WTC11 (cell line): ENCODE data around the gene TNIP1. TPM values are rescaled to one million over a fixed set of nuclear protein-coding genes. Genes with fewer than 3 reads are reported as not detected.

Experiments
- ATAC-seq: fragments of 200-7000 bp; cut with Tn5 transposase; 2 replicates; pipeline ENCODE4 v1.10.0; 2021; ENCODE audit warnings: mild to moderate bottlenecking, moderate library complexity
- CTCF ChIA-PET: fragments of 300-600 bp; sonication (Branson Sonifier 250); formaldehyde crosslinking; loops from one replicate; lab custom pipeline; 2021; ENCODE audit warnings: antibody characterized with exemption; lab: Charles Lee
- POLR2A ChIA-PET: fragments of 350-600 bp; sonication (Branson Sonifier 250); formaldehyde crosslinking; loops from one replicate; lab custom pipeline; 2021; ENCODE audit warnings: antibody characterized with exemption; lab: Charles Lee
- DNase-seq: peaks from one replicate; pipeline ENCODE4 v3.0.0; 2021; ENCODE audit warnings: low spot score
- H3K27ac Mint-ChIP-seq: 2 replicates; pipeline ENCODE4 v1.8.0; 2021; ENCODE audit warnings: mixed read lengths
- H3K27me3 Mint-ChIP-seq: 2 replicates; pipeline ENCODE4 v1.8.0; 2021; ENCODE audit warnings: low read depth, mild to moderate bottlenecking, moderate library complexity, mixed read lengths
- H3K36me3 Mint-ChIP-seq: 2 replicates; pipeline ENCODE4 v1.8.0; 2021; ENCODE audit warnings: mixed read lengths
- H3K4me1 Mint-ChIP-seq: 2 replicates; pipeline ENCODE4 v1.8.0; 2022; ENCODE audit warnings: mixed read lengths
- H3K4me3 Mint-ChIP-seq: 2 replicates; pipeline ENCODE4 v1.8.0; 2021; ENCODE audit warnings: mild to moderate bottlenecking, moderate library complexity, mixed read lengths
- H3K9me3 Mint-ChIP-seq: 2 replicates; pipeline ENCODE4 v1.8.0; 2021; ENCODE audit warnings: mixed read lengths
- ATF1 ChIP-seq: sonication (generic); formaldehyde crosslinking; IDR thresholded peaks from 2 replicates; pipeline ENCODE4 v1.8.1; 2023; ENCODE audit warnings: mild to moderate bottlenecking, moderate library complexity, missing genetic modification reagents
- HMGA2 ChIP-seq: fragments of 250-450 bp; sonication (Bioruptor Pico); IDR thresholded peaks from 2 replicates; pipeline ENCODE4 v1.4.0; 2021; ENCODE audit warnings: mild to moderate bottlenecking, moderate library complexity
- IRF2 ChIP-seq: sonication (generic); formaldehyde crosslinking; IDR thresholded peaks from 2 replicates; pipeline ENCODE4 v1.8.0; 2022; ENCODE audit warnings: low read depth, missing genetic modification reagents, borderline replicate concordance
- JUN ChIP-seq: sonication (generic); formaldehyde crosslinking; IDR thresholded peaks from 2 replicates; pipeline ENCODE4 v1.8.0; 2023; ENCODE audit warnings: mild to moderate bottlenecking, missing genetic modification reagents
- NFATC4 ChIP-seq: fragments of 250-450 bp; sonication (Bioruptor Pico); IDR thresholded peaks from 2 replicates; pipeline ENCODE4 v1.9.0; 2021; ENCODE audit warnings: mild to moderate bottlenecking
- NR2C2 ChIP-seq: sonication (generic); formaldehyde crosslinking; IDR thresholded peaks from 2 replicates; pipeline ENCODE4 v1.8.0; 2022; ENCODE audit warnings: mild to moderate bottlenecking, missing genetic modification reagents
- ZNF317 ChIP-seq: sonication (generic); formaldehyde crosslinking; IDR thresholded peaks from 2 replicates; pipeline ENCODE4 v1.8.1; 2023; ENCODE audit warnings: low read depth, mild to moderate bottlenecking, moderate library complexity, missing genetic modification reagents, borderline replicate concordance
- ZNF671 ChIP-seq: fragments of 250-450 bp; sonication (Bioruptor Pico); IDR thresholded peaks from 2 replicates; pipeline ENCODE4 v1.8.0; 2021; ENCODE audit warnings: mild to moderate bottlenecking
- total RNA-seq: library from RNA; stranded (reverse); gene quantifications from 3 replicates; pipeline ENCODE4 v1.2.3, GENCODE V29; 2021
- TF ChIP-seq, protein P1 (sequence below): sonication (generic); formaldehyde crosslinking; IDR thresholded peaks from 2 replicates; pipeline ENCODE4 v1.8.0; 2022; ENCODE audit warnings: mild to moderate bottlenecking, missing genetic modification reagents
- TF ChIP-seq, protein P2 (sequence below): sonication (generic); formaldehyde crosslinking; IDR thresholded peaks from 2 replicates; pipeline ENCODE4 v1.8.1; 2023; ENCODE audit warnings: mild to moderate bottlenecking, missing genetic modification reagents, moderate library complexity
- TF ChIP-seq, protein P3 (sequence below): sonication (generic); formaldehyde crosslinking; IDR thresholded peaks from 2 replicates; pipeline ENCODE4 v1.8.1; 2023; ENCODE audit warnings: mild to moderate bottlenecking, moderate library complexity, missing genetic modification reagents
- TF ChIP-seq, protein P4 (sequence below): sonication (generic); formaldehyde crosslinking; IDR thresholded peaks from 2 replicates; pipeline ENCODE4 v1.8.1; 2023; ENCODE audit warnings: mild to moderate bottlenecking, missing genetic modification reagents, borderline replicate concordance
- TF ChIP-seq, protein P5 (sequence below): sonication (generic); formaldehyde crosslinking; IDR thresholded peaks from 2 replicates; pipeline ENCODE4 v1.8.0; 2023; ENCODE audit warnings: mild to moderate bottlenecking, missing genetic modification reagents

Gene TNIP1
- total RNA-seq, 1 experiment from 2014 or later, result 41.1 TPM

DNA sequence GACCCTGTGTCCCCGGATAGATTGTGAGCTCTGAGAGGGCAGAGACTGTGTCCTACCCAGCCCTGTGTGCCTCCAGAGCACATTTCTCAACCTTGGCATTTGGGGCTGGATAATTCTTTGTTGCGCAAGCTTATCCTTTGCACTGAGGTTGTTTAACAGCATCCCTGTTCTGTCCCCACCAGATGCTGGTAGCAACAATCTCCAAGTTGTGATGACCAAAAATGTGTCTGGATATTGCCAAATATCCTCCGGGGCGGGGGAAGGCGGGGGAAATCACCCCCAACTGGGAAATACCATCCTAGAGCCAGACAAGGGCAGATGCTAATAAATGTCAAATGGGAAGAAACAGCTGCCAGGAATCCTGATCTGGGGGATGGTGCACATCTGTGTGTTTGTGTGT, 24.0 kb upstream of the TNIP1 start:
- H3K36me3 Mint-ChIP-seq, result peaks cover 16% of the 10 kb centered on the region
- H3K4me3 Mint-ChIP-seq, result no peak overlapping the region
- H3K9me3 Mint-ChIP-seq, result no peaks in the 10 kb centered on the region
- no peak for DNase-seq
- ChIA-PET CTCF (interaction anchor here (0.8 to 1.4 kb wide), 3 partner anchors 11 to 60 kb away, joined by 3 to 4 read pairs (median 3); no protein-coding TSS in a partner anchor), POLR2A (no interaction called here)
- H3K27ac Mint-ChIP-seq, result no peak overlapping the region
- no peaks in the 10 kb centered on the region for H3K27me3 Mint-ChIP-seq
- TF ChIP-seq, protein P1, sequence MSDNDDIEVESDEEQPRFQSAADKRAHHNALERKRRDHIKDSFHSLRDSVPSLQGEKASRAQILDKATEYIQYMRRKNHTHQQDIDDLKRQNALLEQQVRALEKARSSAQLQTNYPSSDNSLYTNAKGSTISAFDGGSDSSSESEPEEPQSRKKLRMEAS (CRISPR knock-in tag), result no peak
- no peak for TF ChIP-seq JUN
- TF ChIP-seq IRF2 (CRISPR knock-in tag), result no peak
- TF ChIP-seq ZNF317 (CRISPR knock-in tag), result no peak
- TF ChIP-seq, protein P2, sequence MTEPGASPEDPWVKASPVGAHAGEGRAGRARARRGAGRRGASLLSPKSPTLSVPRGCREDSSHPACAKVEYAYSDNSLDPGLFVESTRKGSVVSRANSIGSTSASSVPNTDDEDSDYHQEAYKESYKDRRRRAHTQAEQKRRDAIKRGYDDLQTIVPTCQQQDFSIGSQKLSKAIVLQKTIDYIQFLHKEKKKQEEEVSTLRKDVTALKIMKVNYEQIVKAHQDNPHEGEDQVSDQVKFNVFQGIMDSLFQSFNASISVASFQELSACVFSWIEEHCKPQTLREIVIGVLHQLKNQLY (CRISPR knock-in tag), result no peak
- no peak for TF ChIP-seq ZNF671 (CRISPR knock-in tag)
- TF ChIP-seq NR2C2 (CRISPR knock-in tag), result no peak
- no peak for TF ChIP-seq NFATC4 (CRISPR knock-in tag)
- ATAC-seq, result no peak
- H3K4me1 Mint-ChIP-seq, result no peaks in the 10 kb centered on the region

DNA sequence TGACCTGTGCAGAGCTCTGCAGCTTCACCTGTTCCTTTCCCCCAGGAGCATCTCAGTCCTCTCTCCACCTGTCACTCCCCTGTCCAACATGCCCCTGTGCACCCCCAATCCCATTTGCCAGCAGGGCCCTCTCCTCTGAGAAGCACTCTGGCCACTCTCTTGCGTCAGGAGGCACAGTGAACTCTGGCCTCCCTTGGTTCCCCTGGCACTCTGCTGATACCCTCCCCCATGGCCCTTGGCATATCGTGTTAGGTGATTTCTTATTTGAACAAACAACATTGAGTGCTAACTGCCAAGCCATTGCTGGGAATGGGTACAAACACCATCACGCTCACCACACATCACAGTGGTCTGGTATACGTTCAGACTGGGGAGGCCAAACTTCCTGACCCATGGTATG, 20.9 kb upstream of the TNIP1 start:
- H3K4me3 Mint-ChIP-seq, result no peak overlapping the region
- POLR2A ChIA-PET, result no interaction called here

More for the DNA sequence above, 20.9 kb upstream of the TNIP1 start:
- Mint-ChIP-seq H3K27ac (no peak overlapping the region), H3K36me3 (no peaks in the 10 kb centered on the region; the same call in 1 of the 2 replicates), H3K9me3 (no peaks in the 10 kb centered on the region), H3K27me3 (no peaks in the 10 kb centered on the region), H3K4me1 (no peaks in the 10 kb centered on the region)
- CTCF ChIA-PET, result interaction anchor here (0.8 kb wide), 1 partner anchor 100 kb away, joined by 3 read pairs; no protein-coding TSS in a partner anchor
- DNase-seq, result no peak
- ATAC-seq, result no peak
- TF ChIP-seq, protein P3, sequence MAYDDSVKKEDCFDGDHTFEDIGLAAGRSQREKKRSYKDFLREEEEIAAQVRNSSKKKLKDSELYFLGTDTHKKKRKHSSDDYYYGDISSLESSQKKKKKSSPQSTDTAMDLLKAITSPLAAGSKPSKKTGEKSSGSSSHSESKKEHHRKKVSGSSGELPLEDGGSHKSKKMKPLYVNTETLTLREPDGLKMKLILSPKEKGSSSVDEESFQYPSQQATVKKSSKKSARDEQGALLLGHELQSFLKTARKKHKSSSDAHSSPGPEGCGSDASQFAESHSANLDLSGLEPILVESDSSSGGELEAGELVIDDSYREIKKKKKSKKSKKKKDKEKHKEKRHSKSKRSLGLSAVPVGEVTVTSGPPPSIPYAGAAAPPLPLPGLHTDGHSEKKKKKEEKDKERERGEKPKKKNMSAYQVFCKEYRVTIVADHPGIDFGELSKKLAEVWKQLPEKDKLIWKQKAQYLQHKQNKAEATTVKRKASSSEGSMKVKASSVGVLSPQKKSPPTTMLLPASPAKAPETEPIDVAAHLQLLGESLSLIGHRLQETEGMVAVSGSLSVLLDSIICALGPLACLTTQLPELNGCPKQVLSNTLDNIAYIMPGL (CRISPR knock-in tag), result no peak
- TF ChIP-seq, protein P4, sequence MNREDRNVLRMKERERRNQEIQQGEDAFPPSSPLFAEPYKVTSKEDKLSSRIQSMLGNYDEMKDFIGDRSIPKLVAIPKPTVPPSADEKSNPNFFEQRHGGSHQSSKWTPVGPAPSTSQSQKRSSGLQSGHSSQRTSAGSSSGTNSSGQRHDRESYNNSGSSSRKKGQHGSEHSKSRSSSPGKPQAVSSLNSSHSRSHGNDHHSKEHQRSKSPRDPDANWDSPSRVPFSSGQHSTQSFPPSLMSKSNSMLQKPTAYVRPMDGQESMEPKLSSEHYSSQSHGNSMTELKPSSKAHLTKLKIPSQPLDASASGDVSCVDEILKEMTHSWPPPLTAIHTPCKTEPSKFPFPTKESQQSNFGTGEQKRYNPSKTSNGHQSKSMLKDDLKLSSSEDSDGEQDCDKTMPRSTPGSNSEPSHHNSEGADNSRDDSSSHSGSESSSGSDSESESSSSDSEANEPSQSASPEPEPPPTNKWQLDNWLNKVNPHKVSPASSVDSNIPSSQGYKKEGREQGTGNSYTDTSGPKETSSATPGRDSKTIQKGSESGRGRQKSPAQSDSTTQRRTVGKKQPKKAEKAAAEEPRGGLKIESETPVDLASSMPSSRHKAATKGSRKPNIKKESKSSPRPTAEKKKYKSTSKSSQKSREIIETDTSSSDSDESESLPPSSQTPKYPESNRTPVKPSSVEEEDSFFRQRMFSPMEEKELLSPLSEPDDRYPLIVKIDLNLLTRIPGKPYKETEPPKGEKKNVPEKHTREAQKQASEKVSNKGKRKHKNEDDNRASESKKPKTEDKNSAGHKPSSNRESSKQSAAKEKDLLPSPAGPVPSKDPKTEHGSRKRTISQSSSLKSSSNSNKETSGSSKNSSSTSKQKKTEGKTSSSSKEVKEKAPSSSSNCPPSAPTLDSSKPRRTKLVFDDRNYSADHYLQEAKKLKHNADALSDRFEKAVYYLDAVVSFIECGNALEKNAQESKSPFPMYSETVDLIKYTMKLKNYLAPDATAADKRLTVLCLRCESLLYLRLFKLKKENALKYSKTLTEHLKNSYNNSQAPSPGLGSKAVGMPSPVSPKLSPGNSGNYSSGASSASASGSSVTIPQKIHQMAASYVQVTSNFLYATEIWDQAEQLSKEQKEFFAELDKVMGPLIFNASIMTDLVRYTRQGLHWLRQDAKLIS (CRISPR knock-in tag), result no peak
- TF ChIP-seq ATF1 (CRISPR knock-in tag) (no peak), HMGA2 (CRISPR knock-in tag) (no peak)
- TF ChIP-seq, protein P5, sequence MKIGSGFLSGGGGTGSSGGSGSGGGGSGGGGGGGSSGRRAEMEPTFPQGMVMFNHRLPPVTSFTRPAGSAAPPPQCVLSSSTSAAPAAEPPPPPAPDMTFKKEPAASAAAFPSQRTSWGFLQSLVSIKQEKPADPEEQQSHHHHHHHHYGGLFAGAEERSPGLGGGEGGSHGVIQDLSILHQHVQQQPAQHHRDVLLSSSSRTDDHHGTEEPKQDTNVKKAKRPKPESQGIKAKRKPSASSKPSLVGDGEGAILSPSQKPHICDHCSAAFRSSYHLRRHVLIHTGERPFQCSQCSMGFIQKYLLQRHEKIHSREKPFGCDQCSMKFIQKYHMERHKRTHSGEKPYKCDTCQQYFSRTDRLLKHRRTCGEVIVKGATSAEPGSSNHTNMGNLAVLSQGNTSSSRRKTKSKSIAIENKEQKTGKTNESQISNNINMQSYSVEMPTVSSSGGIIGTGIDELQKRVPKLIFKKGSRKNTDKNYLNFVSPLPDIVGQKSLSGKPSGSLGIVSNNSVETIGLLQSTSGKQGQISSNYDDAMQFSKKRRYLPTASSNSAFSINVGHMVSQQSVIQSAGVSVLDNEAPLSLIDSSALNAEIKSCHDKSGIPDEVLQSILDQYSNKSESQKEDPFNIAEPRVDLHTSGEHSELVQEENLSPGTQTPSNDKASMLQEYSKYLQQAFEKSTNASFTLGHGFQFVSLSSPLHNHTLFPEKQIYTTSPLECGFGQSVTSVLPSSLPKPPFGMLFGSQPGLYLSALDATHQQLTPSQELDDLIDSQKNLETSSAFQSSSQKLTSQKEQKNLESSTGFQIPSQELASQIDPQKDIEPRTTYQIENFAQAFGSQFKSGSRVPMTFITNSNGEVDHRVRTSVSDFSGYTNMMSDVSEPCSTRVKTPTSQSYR (CRISPR knock-in tag), result no peak
